ENCODE measurements around the gene MYO5C.

DNA sequence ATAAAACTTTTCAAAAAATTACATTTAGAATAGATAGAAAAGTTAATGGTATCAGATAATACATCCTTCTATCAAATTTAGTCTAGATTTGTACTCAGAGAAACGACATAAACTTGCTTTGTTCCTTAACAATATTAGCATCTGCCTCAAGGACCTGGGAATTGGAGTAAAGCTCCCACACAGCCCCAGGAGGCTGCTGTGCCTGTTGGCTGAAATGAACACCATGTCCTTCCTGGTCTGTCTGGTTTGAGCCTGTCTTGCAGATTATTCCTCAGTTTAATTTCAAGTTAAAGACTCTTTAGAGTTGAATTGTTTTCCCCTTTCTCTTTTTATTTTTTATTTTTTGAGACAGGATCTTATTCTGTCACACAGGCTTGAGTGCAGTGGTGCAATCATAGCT, 123.8 kb downstream of the MYO5C start:
- TF ChIP-seq, protein P1, sequence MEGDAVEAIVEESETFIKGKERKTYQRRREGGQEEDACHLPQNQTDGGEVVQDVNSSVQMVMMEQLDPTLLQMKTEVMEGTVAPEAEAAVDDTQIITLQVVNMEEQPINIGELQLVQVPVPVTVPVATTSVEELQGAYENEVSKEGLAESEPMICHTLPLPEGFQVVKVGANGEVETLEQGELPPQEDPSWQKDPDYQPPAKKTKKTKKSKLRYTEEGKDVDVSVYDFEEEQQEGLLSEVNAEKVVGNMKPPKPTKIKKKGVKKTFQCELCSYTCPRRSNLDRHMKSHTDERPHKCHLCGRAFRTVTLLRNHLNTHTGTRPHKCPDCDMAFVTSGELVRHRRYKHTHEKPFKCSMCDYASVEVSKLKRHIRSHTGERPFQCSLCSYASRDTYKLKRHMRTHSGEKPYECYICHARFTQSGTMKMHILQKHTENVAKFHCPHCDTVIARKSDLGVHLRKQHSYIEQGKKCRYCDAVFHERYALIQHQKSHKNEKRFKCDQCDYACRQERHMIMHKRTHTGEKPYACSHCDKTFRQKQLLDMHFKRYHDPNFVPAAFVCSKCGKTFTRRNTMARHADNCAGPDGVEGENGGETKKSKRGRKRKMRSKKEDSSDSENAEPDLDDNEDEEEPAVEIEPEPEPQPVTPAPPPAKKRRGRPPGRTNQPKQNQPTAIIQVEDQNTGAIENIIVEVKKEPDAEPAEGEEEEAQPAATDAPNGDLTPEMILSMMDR (IDR thresholded peaks at IDR 0.05) = no peak
- TF ChIP-seq, protein P2, sequence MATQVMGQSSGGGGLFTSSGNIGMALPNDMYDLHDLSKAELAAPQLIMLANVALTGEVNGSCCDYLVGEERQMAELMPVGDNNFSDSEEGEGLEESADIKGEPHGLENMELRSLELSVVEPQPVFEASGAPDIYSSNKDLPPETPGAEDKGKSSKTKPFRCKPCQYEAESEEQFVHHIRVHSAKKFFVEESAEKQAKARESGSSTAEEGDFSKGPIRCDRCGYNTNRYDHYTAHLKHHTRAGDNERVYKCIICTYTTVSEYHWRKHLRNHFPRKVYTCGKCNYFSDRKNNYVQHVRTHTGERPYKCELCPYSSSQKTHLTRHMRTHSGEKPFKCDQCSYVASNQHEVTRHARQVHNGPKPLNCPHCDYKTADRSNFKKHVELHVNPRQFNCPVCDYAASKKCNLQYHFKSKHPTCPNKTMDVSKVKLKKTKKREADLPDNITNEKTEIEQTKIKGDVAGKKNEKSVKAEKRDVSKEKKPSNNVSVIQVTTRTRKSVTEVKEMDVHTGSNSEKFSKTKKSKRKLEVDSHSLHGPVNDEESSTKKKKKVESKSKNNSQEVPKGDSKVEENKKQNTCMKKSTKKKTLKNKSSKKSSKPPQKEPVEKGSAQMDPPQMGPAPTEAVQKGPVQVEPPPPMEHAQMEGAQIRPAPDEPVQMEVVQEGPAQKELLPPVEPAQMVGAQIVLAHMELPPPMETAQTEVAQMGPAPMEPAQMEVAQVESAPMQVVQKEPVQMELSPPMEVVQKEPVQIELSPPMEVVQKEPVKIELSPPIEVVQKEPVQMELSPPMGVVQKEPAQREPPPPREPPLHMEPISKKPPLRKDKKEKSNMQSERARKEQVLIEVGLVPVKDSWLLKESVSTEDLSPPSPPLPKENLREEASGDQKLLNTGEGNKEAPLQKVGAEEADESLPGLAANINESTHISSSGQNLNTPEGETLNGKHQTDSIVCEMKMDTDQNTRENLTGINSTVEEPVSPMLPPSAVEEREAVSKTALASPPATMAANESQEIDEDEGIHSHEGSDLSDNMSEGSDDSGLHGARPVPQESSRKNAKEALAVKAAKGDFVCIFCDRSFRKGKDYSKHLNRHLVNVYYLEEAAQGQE (IDR thresholded peaks at IDR 0.05; ENCODE audit: insufficient read depth in 1 of 2, low read depth in 2 of 2, low read length in 1 of 2) = no peak
- TF ChIP-seq POLR2AphosphoS5 (IDR thresholded peaks at IDR 0.05; ENCODE audit: low read depth, low read length) (no peak), TCF7L2 (IDR thresholded peaks at IDR 0.05; ENCODE audit: low read depth, low read length) (no peak)

Measured in Panc1 (cell line).